ENCODE results near the gene TFPT. TPM values are rescaled to one million over a fixed set of nuclear protein-coding genes. Genes with fewer than 3 reads are reported as not detected.

The TFPT gene
- total and polyA plus RNA-seq, 7 donors = 11.0 to 38.3 (median 22.9) TPM

- H3K36me3 ChIP-seq (ENCODE audit: insufficient read depth in 1 of 2, low read depth in 1 of 2) = peaks cover 14 to 99% of the 10 kb centered on the region in 2 donors
- no peak for DNase-seq
- H3K9me3 ChIP-seq = no peaks in the 10 kb centered on the region
- H3K4me3 ChIP-seq = no peak overlapping the region
- no peaks in the 10 kb centered on the region for H3K27me3 ChIP-seq (ENCODE audit: insufficient read depth in 3 of 3, low read length in 2 of 3)
- intact Hi-C loops (cut with DNase I) = no loop called here
- no peak for ATAC-seq
- H3K27ac ChIP-seq = no peak overlapping the region
- no peaks in the 10 kb centered on the region for H3K4me1 ChIP-seq
- 77 to 85% (median 82%) methylated on average over 23 of the region's 23 CpGs for WGBS, 3 donors
- TF ChIP-seq, protein P1, sequence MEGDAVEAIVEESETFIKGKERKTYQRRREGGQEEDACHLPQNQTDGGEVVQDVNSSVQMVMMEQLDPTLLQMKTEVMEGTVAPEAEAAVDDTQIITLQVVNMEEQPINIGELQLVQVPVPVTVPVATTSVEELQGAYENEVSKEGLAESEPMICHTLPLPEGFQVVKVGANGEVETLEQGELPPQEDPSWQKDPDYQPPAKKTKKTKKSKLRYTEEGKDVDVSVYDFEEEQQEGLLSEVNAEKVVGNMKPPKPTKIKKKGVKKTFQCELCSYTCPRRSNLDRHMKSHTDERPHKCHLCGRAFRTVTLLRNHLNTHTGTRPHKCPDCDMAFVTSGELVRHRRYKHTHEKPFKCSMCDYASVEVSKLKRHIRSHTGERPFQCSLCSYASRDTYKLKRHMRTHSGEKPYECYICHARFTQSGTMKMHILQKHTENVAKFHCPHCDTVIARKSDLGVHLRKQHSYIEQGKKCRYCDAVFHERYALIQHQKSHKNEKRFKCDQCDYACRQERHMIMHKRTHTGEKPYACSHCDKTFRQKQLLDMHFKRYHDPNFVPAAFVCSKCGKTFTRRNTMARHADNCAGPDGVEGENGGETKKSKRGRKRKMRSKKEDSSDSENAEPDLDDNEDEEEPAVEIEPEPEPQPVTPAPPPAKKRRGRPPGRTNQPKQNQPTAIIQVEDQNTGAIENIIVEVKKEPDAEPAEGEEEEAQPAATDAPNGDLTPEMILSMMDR (IDR thresholded peaks at IDR 0.05) = no peak
These were observed 36.0 kb upstream of the TFPT start for GRCh38 chr19:54151362-54152035.

GRCh38 chr19:54149021-54149812, 33.8 kb upstream of the TFPT start:
- intact Hi-C loops (cut with DNase I) = no loop called here
- 80 to 83% (median 83%) methylated on average over 12 of the region's 12 CpGs for WGBS, 3 donors
- no peaks in the 10 kb centered on the region for H3K4me1 ChIP-seq
- DNase-seq (no peak), ATAC-seq (no peak)
- no peaks in the 10 kb centered on the region for H3K9me3 ChIP-seq
- H3K27me3 ChIP-seq (ENCODE audit: insufficient read depth in 3 of 3, low read length in 2 of 3) = no peaks in the 10 kb centered on the region
- no peak overlapping the region for H3K4me3 ChIP-seq
- TF ChIP-seq, protein P1 (IDR thresholded peaks at IDR 0.05) = no peak
- no peak overlapping the region for H3K27ac ChIP-seq
- peaks cover 8 to 99% of the 10 kb centered on the region in 2 donors for H3K36me3 ChIP-seq (ENCODE audit: insufficient read depth in 1 of 2, low read depth in 1 of 2)

GRCh38 chr19:54148158-54148557, 32.7 kb upstream of the TFPT start:
- no peaks in the 10 kb centered on the region for H3K27me3 ChIP-seq (ENCODE audit: insufficient read depth in 3 of 3, low read length in 2 of 3)
- H3K9me3 ChIP-seq = no peaks in the 10 kb centered on the region
- DNase-seq = no peak
- no peak overlapping the region for H3K4me3 ChIP-seq
- H3K36me3 ChIP-seq (ENCODE audit: insufficient read depth in 1 of 2, low read depth in 1 of 2) = peaks cover 4 to 99% of the 10 kb centered on the region in 2 donors
- no peak overlapping the region for H3K27ac ChIP-seq
- TF ChIP-seq, protein P1 (IDR thresholded peaks at IDR 0.05) = no peak
- WGBS, 3 donors = 84 to 90% (median 87%) methylated on average over 15 to 19 of the region's 19 CpGs
- intact Hi-C loops (cut with DNase I) = no loop called here
- ATAC-seq = no peak
- H3K4me1 ChIP-seq = no peaks in the 10 kb centered on the region

- TF ChIP-seq, protein P1 (IDR thresholded peaks at IDR 0.05) = no peak
- ATAC-seq = no peak
- no peak for DNase-seq
- Histone ChIP-seq H3K36me3 (ENCODE audit: insufficient read depth in 1 of 2, low read depth in 1 of 2) (peaks cover 4 to 99% of the 10 kb centered on the region in 2 donors), H3K4me3 (no peak overlapping the region), H3K4me1 (no peaks in the 10 kb centered on the region), H3K27ac (no peak overlapping the region), H3K9me3 (no peaks in the 10 kb centered on the region), H3K27me3 (ENCODE audit: insufficient read depth in 3 of 3, low read length in 2 of 3) (no peaks in the 10 kb centered on the region)
- WGBS, 3 donors = 62 to 86% (median 82%) methylated on average over 2 to 3 of the region's 3 CpGs
- intact Hi-C loops (cut with DNase I) = no loop called here
These were observed 32.2 kb upstream of the TFPT start for GRCh38 chr19:54147676-54148075.

Data from psoas muscle (tissue), 8 donors.